Ishikawa (cell line): ENCODE results near the gene EPHA2.

Experiments
- CEBPB ChIP-seq: IDR thresholded peaks from 2 replicates; pipeline ENCODE4 v1.6.1; 2012
- CREB1 ChIP-seq: IDR thresholded peaks from 2 replicates; pipeline ENCODE4 v1.6.1; 2012; ENCODE audit warnings: low read depth
- EGR1 ChIP-seq: IDR thresholded peaks from 2 replicates; pipeline ENCODE4 v1.6.1; 2012
- EP300 ChIP-seq: IDR thresholded peaks from 2 replicates; pipeline ENCODE4 v1.6.1; 2012; ENCODE audit warnings: borderline replicate concordance
- FOXM1 ChIP-seq: IDR thresholded peaks from 2 replicates; pipeline ENCODE4 v1.6.1; 2012; ENCODE audit warnings: low read depth, borderline replicate concordance
- MAX ChIP-seq: IDR thresholded peaks from 2 replicates; pipeline ENCODE4 v1.6.1; 2012
- NFIC ChIP-seq: IDR thresholded peaks from 2 replicates; pipeline ENCODE4 v1.6.1; 2012
- RAD21 ChIP-seq: IDR thresholded peaks from 2 replicates; pipeline ENCODE4 v1.6.1; 2012; ENCODE audit warnings: low read depth
- REST ChIP-seq: IDR thresholded peaks from 2 replicates; pipeline ENCODE4 v1.6.1; 2012; ENCODE audit warnings: low read depth, mild to moderate bottlenecking
- TAF1 ChIP-seq: IDR thresholded peaks from 2 replicates; pipeline ENCODE4 v1.6.1; 2012; ENCODE audit warnings: low read depth, mild to moderate bottlenecking
- TCF12 ChIP-seq: IDR thresholded peaks from 2 replicates; pipeline ENCODE4 v1.6.1; 2012; ENCODE audit warnings: low read depth
- TEAD4 ChIP-seq: IDR thresholded peaks from 2 replicates; pipeline ENCODE4 v1.6.1; 2012
- USF1 ChIP-seq: IDR thresholded peaks from 2 replicates; pipeline ENCODE4 v1.6.1; 2012
- YY1 ChIP-seq: IDR thresholded peaks from 2 replicates; pipeline ENCODE4 v1.6.1; 2012; ENCODE audit warnings: low read depth
- ZBTB7A ChIP-seq: IDR thresholded peaks from 2 replicates; pipeline ENCODE4 v1.6.1; 2012; ENCODE audit warnings: low read depth

The EPHA2 gene

GRCh38 chr1:16143005-16143565, 12.8 kb downstream of the EPHA2 start:
- peak; percentile 2; the same call in 1 of the 2 replicates for TF ChIP-seq RAD21
- TF ChIP-seq EP300, result no peak

- no peak for TF ChIP-seq MAX
- TF ChIP-seq USF1, result no peak
- TF ChIP-seq TEAD4, result no peak
- no peak for TF ChIP-seq YY1
- no peak for TF ChIP-seq NFIC
- no peak for TF ChIP-seq TCF12
- TF ChIP-seq RAD21, result no peak
- TF ChIP-seq FOXM1, result no peak
- no peak for TF ChIP-seq TAF1
- no peak for TF ChIP-seq CREB1
- TF ChIP-seq REST, result no peak
- TF ChIP-seq ZBTB7A, result no peak
- TF ChIP-seq EGR1, result no peak
- TF ChIP-seq CEBPB, result no peak
- TF ChIP-seq EP300, result no peak
These were observed 13.4 kb downstream of the EPHA2 start for GRCh38 chr1:16142383-16142995.

- no peak for TF ChIP-seq RAD21
- TF ChIP-seq EGR1, result no peak
- TF ChIP-seq YY1, result no peak
- TF ChIP-seq USF1, result no peak
- no peak for TF ChIP-seq CEBPB
- no peak for TF ChIP-seq EP300
- TF ChIP-seq MAX, result no peak
- no peak for TF ChIP-seq TEAD4
- no peak for TF ChIP-seq FOXM1
- no peak for TF ChIP-seq NFIC
- TF ChIP-seq TCF12, result no peak
- TF ChIP-seq CREB1, result no peak
- no peak for TF ChIP-seq ZBTB7A
- no peak for TF ChIP-seq REST
- TF ChIP-seq TAF1, result no peak
These were observed 14.1 kb downstream of the EPHA2 start for GRCh38 chr1:16141573-16142336.

- TF ChIP-seq USF1, result no peak
- TF ChIP-seq EP300, result no peak
- TF ChIP-seq REST, result no peak
- no peak for TF ChIP-seq EGR1
These were observed 15.7 kb downstream of the EPHA2 start for GRCh38 chr1:16140068-16140596.
